Right lobe of liver (tissue), 4 donors: ENCODE data around the gene ACTG1.

ENCODE experiments used
- POLR2A ChIP-seq: fragments of 450-650 bp; IDR thresholded peaks from one replicate; pipeline ENCODE4 v1.6.1; 2017; ENCODE audit warnings: antibody characterized with exemption, mild to moderate bottlenecking
- TF ChIP-seq, protein P1 (sequence below), 4 donors: fragments of 200-600 bp in 3 of 4; fragments of 450-650 bp in 1 of 4; IDR thresholded peaks; one replicate each; pipeline versions ENCODE4 v1.5.1 to v1.8.0; 2016 to 2022; ENCODE audit warnings: antibody characterized with exemption in 4 of 4, mild to moderate bottlenecking in 2 of 4
- donor health status: DM: no; HTN: no; CAD: no.
- donor health status: DM: no; HTN: no; CAD: no.
- donor health status: DM: no; HTN: yes; CAD: no.

DNA sequence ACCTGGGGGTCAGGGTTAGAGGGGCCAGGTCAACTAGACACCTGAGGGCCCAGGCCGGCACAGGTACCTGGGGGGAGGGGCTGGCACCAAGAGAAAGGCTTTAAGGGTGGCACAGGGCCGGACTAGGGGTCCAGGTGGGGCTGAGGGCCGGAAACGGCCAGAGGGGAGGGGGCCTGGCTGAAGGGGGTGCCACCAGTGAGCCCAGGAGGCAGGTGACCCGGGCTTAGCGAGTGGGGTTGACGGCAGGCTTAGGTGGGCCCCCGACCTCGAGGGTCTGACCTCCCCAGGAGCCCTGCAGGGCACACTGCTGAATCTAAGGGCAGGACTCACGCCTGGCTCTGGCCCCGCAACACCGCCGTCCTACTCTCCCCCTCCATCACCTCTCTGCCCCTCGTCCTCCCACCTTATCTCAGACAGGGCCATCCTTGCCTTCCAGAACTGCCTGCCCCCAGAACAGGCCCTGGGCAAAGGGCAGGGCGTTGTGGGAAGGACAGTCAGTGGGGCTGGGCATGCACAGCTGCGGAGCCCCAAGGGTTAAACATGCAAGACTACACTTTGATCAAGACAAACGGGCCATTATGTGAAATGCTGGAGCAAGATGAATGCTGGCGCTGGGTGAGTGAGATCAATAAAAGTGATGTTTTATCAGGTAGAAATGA, 44.4 kb downstream of the ACTG1 start:
- TF ChIP-seq POLR2A, result no peak
- TF ChIP-seq, protein P1, sequence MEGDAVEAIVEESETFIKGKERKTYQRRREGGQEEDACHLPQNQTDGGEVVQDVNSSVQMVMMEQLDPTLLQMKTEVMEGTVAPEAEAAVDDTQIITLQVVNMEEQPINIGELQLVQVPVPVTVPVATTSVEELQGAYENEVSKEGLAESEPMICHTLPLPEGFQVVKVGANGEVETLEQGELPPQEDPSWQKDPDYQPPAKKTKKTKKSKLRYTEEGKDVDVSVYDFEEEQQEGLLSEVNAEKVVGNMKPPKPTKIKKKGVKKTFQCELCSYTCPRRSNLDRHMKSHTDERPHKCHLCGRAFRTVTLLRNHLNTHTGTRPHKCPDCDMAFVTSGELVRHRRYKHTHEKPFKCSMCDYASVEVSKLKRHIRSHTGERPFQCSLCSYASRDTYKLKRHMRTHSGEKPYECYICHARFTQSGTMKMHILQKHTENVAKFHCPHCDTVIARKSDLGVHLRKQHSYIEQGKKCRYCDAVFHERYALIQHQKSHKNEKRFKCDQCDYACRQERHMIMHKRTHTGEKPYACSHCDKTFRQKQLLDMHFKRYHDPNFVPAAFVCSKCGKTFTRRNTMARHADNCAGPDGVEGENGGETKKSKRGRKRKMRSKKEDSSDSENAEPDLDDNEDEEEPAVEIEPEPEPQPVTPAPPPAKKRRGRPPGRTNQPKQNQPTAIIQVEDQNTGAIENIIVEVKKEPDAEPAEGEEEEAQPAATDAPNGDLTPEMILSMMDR (IDR thresholded peaks at IDR 0.05), result no peak
